ENCODE results near the gene CAV2. TPM values are rescaled to one million over a fixed set of nuclear protein-coding genes. Genes with fewer than 3 reads are reported as not detected.
A peak's percentile ranks its signal among the peaks of the same experiment; 100 is the strongest.

Gene CAV2
- total and polyA plus RNA-seq, 9 of the 15 experiments (the other 6 are each of a cell fraction or from before 2014, with no cell fraction given), result 16.1 to 137 (median 38.3) TPM

DNA sequence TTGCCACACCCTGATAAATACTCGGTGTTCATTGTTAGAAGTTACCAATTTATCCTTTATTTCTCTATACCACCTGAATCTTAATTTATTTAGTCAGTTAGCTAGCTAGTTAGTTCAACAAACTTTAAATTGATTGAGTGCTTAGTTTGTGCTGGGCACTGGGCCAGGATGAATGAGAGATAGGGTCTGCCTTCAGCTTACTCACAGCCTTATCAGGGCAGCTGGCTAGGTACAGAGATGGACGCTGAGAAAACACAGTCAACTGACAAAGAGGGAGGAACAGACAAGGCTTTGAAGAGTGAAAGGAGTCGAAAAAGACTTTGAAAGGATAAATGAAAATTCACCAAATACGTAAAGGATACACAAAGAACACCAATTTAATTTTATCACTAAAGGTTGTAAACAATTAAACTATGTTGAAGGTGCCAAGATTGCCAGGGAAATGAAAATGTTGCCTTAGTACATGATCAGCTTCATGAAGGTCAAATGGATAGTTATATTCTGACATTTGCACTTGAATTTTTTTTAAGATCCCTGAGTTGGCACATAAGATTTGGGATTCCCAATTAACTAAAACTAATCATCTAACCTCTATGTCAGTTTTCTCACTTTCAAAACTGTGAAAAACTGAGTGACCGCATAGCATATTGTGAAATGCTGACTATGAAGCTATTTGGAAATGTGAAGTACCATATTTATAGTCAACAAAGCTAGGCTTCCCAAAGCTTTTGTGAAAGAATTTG, 2.1 kb downstream of the CAV2 start (continued):
- no peak for TF ChIP-seq ZNF253 (CRISPR knock-in tag; conservative IDR thresholded peaks at IDR 0.05)
- TF ChIP-seq, protein P1, sequence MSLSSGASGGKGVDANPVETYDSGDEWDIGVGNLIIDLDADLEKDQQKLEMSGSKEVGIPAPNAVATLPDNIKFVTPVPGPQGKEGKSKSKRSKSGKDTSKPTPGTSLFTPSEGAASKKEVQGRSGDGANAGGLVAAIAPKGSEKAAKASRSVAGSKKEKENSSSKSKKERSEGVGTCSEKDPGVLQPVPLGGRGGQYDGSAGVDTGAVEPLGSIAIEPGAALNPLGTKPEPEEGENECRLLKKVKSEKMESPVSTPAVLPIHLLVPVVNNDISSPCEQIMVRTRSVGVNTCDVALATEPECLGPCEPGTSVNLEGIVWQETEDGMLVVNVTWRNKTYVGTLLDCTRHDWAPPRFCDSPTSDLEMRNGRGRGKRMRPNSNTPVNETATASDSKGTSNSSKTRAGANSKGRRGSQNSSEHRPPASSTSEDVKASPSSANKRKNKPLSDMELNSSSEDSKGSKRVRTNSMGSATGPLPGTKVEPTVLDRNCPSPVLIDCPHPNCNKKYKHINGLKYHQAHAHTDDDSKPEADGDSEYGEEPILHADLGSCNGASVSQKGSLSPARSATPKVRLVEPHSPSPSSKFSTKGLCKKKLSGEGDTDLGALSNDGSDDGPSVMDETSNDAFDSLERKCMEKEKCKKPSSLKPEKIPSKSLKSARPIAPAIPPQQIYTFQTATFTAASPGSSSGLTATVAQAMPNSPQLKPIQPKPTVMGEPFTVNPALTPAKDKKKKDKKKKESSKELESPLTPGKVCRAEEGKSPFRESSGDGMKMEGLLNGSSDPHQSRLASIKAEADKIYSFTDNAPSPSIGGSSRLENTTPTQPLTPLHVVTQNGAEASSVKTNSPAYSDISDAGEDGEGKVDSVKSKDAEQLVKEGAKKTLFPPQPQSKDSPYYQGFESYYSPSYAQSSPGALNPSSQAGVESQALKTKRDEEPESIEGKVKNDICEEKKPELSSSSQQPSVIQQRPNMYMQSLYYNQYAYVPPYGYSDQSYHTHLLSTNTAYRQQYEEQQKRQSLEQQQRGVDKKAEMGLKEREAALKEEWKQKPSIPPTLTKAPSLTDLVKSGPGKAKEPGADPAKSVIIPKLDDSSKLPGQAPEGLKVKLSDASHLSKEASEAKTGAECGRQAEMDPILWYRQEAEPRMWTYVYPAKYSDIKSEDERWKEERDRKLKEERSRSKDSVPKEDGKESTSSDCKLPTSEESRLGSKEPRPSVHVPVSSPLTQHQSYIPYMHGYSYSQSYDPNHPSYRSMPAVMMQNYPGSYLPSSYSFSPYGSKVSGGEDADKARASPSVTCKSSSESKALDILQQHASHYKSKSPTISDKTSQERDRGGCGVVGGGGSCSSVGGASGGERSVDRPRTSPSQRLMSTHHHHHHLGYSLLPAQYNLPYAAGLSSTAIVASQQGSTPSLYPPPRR (CRISPR knock-in tag; IDR thresholded peaks at IDR 0.05; ENCODE audit: borderline replicate concordance), result no peak
- no peak for TF ChIP-seq PREB (CRISPR knock-in tag; IDR thresholded peaks at IDR 0.05)
- TF ChIP-seq, protein P2, sequence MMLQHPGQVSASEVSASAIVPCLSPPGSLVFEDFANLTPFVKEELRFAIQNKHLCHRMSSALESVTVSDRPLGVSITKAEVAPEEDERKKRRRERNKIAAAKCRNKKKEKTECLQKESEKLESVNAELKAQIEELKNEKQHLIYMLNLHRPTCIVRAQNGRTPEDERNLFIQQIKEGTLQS (IDR thresholded peaks at IDR 0.05), result peak; percentile 65; the same call in 1 of the 2 replicates
- TF ChIP-seq, protein P2 (CRISPR knock-in tag; conservative IDR thresholded peaks at IDR 0.05), result peak; percentile 80
- TF ChIP-seq SAFB (IDR thresholded peaks at IDR 0.05; ENCODE audit: borderline replicate concordance, low read depth, low read length), result no peak
- no peak for TF ChIP-seq HNRNPUL1 (IDR thresholded peaks at IDR 0.05; ENCODE audit: low read length)
- TF ChIP-seq KAT7 (CRISPR knock-in tag; IDR thresholded peaks at IDR 0.05; ENCODE audit: borderline replicate concordance), result no peak
- TF ChIP-seq, protein P3, sequence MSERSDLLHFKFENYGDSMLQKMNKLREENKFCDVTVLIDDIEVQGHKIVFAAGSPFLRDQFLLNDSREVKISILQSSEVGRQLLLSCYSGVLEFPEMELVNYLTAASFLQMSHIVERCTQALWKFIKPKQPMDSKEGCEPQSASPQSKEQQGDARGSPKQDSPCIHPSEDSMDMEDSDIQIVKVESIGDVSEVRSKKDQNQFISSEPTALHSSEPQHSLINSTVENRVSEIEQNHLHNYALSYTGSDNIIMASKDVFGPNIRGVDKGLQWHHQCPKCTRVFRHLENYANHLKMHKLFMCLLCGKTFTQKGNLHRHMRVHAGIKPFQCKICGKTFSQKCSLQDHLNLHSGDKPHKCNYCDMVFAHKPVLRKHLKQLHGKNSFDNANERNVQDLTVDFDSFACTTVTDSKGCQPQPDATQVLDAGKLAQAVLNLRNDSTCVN (CRISPR knock-in tag; IDR thresholded peaks at IDR 0.05), result no peak
- TF ChIP-seq KLF16 (IDR thresholded peaks at IDR 0.05), result 0 out of 2 replicates have a peak, but pooled peaks have one; percentile 39
- no peak for TF ChIP-seq ZNF696 (CRISPR knock-in tag; conservative IDR thresholded peaks at IDR 0.05)
- TF ChIP-seq NRF1 (conservative IDR thresholded peaks at IDR 0.05 in 1 of 2, IDR thresholded peaks at IDR 0.05 in 1 of 2), result no peak
- peak; percentile 76 for TF ChIP-seq NBN (IDR thresholded peaks at IDR 0.05; ENCODE audit: low read depth)
- no peak for TF ChIP-seq DNMT1 (IDR thresholded peaks at IDR 0.05)
- no peak for TF ChIP-seq GABPB2 (CRISPR knock-in tag; conservative IDR thresholded peaks at IDR 0.05)
- TF ChIP-seq CLOCK (CRISPR knock-in tag; IDR thresholded peaks at IDR 0.05; ENCODE audit: borderline replicate concordance), result no peak
- no peak for TF ChIP-seq ZFP30 (CRISPR knock-in tag; IDR thresholded peaks at IDR 0.05; ENCODE audit: borderline replicate concordance)

Data from K562 (cell line).